NB4 (cell line): ENCODE measurements around the gene NKAIN4.

Experiments used
- CTCF ChIP-seq: IDR thresholded peaks from one replicate; pipeline ENCODE4 v1.5.1; 2012; ENCODE audit warnings: low read depth, low read length
- POLR2A ChIP-seq: IDR thresholded peaks from 2 replicates; pipeline ENCODE4 v1.6.1; 2011; ENCODE audit warnings: mild to moderate bottlenecking; ENCODE audit not compliant: insufficient read length; ENCODE audit errors: extremely low read depth

GRCh38 chr20:63288581-63289251, 34.5 kb upstream of the NKAIN4 start:
- no peak for TF ChIP-seq CTCF
- TF ChIP-seq POLR2A, result no peak
